VCaP (cell line): Measurements from ENCODE around the gene ATP8A2.
A peak's percentile ranks its signal among the peaks of the same experiment; 100 is the strongest.

Experiments
- H3K27ac ChIP-seq: fragments of 450-650 bp; 2 replicates; pipeline ENCODE4 v1.5.1; 2017
- TF ChIP-seq, protein P1 (sequence below): fragments of 450-650 bp; conservative IDR thresholded peaks from 2 replicates; pipeline ENCODE4 v1.5.1; 2017; ENCODE audit warnings: mild to moderate bottlenecking, moderate library complexity

The ATP8A2 gene

DNA sequence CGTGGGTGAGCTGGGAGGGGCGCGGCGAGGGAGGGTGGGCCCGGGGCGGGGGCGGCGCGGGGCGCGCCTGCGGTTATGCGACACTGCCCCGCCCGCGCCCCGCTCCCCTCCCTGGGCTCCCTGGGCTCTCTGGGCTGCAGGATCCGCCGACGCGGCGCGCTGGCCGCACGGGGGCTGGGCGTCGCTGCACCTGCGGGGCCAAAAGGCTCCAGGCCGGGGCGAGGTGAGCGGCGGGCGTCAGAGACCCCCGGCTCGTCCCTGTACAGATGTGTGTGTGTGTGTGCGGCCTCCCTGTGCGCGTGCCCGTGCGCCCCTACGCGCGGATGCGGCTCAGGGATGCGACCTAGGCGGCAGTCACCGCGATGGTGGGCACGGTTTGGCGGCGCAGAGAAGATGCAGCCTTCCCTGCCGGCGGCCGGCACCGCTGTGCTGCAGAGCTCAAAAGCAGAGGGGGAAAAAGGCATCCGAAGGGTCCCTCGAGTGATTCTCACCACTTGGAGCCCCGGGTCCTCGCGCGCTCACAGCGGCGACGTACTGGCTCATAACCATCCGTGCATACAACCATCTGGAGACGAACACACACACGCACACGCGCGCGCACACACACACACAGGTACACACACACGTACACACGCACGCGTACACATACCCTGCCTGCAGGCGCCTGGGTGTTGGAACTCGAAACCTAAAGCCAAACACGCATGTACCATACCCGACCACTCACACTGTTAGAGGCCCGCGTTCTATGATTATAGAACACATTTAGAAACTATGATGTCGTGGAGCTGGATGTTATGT, 709 bp downstream of the ATP8A2 start:
- H3K27ac ChIP-seq, result peak overlapping the region; percentile 72
- TF ChIP-seq, protein P1, sequence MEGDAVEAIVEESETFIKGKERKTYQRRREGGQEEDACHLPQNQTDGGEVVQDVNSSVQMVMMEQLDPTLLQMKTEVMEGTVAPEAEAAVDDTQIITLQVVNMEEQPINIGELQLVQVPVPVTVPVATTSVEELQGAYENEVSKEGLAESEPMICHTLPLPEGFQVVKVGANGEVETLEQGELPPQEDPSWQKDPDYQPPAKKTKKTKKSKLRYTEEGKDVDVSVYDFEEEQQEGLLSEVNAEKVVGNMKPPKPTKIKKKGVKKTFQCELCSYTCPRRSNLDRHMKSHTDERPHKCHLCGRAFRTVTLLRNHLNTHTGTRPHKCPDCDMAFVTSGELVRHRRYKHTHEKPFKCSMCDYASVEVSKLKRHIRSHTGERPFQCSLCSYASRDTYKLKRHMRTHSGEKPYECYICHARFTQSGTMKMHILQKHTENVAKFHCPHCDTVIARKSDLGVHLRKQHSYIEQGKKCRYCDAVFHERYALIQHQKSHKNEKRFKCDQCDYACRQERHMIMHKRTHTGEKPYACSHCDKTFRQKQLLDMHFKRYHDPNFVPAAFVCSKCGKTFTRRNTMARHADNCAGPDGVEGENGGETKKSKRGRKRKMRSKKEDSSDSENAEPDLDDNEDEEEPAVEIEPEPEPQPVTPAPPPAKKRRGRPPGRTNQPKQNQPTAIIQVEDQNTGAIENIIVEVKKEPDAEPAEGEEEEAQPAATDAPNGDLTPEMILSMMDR, result 0 out of 2 replicates have a peak, but pooled peaks have one; percentile 5

GRCh38 chr13:25375727-25376358, 4.1 kb downstream of the ATP8A2 start:
- TF ChIP-seq, protein P1, result peak; percentile 82
- no peak overlapping the region for H3K27ac ChIP-seq

DNA sequence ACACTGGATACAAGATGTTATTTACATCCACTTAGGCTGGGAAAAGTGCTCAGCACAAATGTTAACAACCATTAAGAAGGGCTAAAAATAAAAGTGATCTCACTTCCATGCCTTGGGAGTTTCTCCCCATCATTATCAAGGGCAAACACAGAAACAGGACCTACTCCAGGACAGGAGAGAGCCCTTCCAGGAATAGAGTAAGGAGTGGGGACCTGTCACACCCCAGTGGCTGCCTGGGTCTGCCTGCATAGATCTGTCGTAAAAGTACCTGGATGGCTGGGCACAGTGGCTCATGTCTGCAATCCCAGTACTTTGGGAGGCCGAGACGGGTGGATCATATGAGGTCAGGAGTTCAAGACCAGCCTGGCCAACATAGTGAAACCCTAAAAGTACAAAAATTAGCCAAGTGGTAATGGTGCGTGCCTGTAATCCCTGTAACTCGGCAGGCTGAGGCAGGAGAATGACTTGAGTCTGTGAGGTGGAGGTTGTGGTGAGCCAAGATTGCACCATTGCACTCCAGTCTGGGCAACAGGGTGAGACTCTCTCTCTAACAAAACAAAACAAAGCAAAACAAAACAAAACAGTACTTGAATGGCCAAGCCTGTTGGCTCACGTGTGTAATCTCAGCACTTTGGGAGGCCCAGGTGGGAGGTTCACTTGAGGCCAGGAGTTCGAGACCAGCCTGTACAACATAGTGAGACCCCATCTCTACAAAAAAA, 5.6 kb downstream of the ATP8A2 start:
- TF ChIP-seq, protein P1, result no peak
- H3K27ac ChIP-seq, result no peak overlapping the region

DNA sequence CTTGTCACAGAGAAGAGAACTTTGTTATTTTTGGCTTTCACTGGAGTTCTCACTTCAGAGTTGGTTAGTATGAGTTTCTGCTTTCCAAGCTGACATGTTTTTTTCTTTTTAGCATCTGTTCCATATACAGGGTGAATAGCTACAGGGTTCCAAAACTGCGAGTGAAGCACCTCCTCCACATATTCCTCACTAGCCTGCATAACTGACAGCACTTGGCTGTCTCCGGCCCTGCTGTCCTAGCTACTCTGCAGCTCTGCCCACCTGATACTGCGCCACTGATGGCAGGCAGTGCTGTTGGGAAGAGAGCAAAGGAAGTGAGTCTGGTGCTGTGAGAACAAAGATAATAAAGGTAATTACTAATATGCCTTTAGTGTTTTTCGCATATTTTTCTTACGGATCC, 6.8 kb downstream of the ATP8A2 start:
- TF ChIP-seq, protein P1, result no peak

GRCh38 chr13:25379011-25379410, 7.2 kb downstream of the ATP8A2 start:
- H3K27ac ChIP-seq, result no peak overlapping the region
- TF ChIP-seq, protein P1, result no peak

More for the DNA sequence above, 6.8 kb downstream of the ATP8A2 start:
- no peak overlapping the region for H3K27ac ChIP-seq

DNA sequence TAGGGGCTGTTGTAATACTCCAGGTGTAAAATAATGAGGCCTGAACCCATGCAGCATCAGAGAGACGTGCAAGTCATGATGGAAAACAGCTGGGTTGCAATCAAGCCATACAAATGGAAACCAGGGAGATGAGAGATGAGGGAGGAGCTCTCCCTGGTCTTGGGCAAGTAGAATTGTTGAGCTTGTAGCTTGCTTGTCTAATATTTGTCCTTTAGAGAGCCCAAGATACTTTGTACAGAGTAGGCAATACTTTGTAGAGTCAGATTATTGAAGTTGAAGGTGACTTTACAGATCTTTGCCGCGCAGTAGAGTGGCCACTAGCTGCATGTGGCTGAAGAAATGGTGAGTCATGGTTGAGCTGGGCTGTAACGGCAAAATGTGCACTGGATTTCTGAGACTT, 8.3 kb downstream of the ATP8A2 start:
- TF ChIP-seq, protein P1, result no peak
- H3K27ac ChIP-seq, result no peak overlapping the region

GRCh38 chr13:25380741-25381324, 9.1 kb downstream of the ATP8A2 start:
- no peak overlapping the region for H3K27ac ChIP-seq
- TF ChIP-seq, protein P1, result no peak
